WTC11 (cell line): Measurements from ENCODE around the gene PIP4P1. TPM values are rescaled to one million over a fixed set of nuclear protein-coding genes. Genes with fewer than 3 reads are reported as not detected.

Source experiments
- ATAC-seq: fragments of 200-7000 bp; cut with Tn5 transposase; 2 replicates; pipeline ENCODE4 v1.10.0; 2021; ENCODE audit warnings: mild to moderate bottlenecking, moderate library complexity
- CTCF ChIA-PET: fragments of 300-600 bp; sonication (Branson Sonifier 250); formaldehyde crosslinking; loops from one replicate; lab custom pipeline; 2021; ENCODE audit warnings: antibody characterized with exemption; lab: Charles Lee
- POLR2A ChIA-PET: fragments of 350-600 bp; sonication (Branson Sonifier 250); formaldehyde crosslinking; loops from one replicate; lab custom pipeline; 2021; ENCODE audit warnings: antibody characterized with exemption; lab: Charles Lee
- DNase-seq: peaks from one replicate; pipeline ENCODE4 v3.0.0; 2021; ENCODE audit warnings: low spot score
- H3K27ac Mint-ChIP-seq: 2 replicates; pipeline ENCODE4 v1.8.0; 2021; ENCODE audit warnings: mixed read lengths
- H3K27me3 Mint-ChIP-seq: 2 replicates; pipeline ENCODE4 v1.8.0; 2021; ENCODE audit warnings: low read depth, mild to moderate bottlenecking, moderate library complexity, mixed read lengths
- H3K36me3 Mint-ChIP-seq: 2 replicates; pipeline ENCODE4 v1.8.0; 2021; ENCODE audit warnings: mixed read lengths
- H3K4me1 Mint-ChIP-seq: 2 replicates; pipeline ENCODE4 v1.8.0; 2022; ENCODE audit warnings: mixed read lengths
- H3K4me3 Mint-ChIP-seq: 2 replicates; pipeline ENCODE4 v1.8.0; 2021; ENCODE audit warnings: mild to moderate bottlenecking, moderate library complexity, mixed read lengths
- H3K9me3 Mint-ChIP-seq: 2 replicates; pipeline ENCODE4 v1.8.0; 2021; ENCODE audit warnings: mixed read lengths
- CREM ChIP-seq: sonication (generic); formaldehyde crosslinking; IDR thresholded peaks from 2 replicates; pipeline ENCODE4 v1.8.1; 2022; ENCODE audit warnings: mild to moderate bottlenecking, missing genetic modification reagents, moderate library complexity
- ESRRA ChIP-seq: sonication (generic); formaldehyde crosslinking; IDR thresholded peaks from 2 replicates; pipeline ENCODE4 v1.8.1; 2022; ENCODE audit warnings: mild to moderate bottlenecking, missing genetic modification reagents, borderline replicate concordance
- JUN ChIP-seq: sonication (generic); formaldehyde crosslinking; IDR thresholded peaks from 2 replicates; pipeline ENCODE4 v1.8.0; 2023; ENCODE audit warnings: mild to moderate bottlenecking, missing genetic modification reagents
- NR1H2 ChIP-seq: sonication (generic); formaldehyde crosslinking; IDR thresholded peaks from 2 replicates; pipeline ENCODE4 v1.9.0; 2021; ENCODE audit warnings: mild to moderate bottlenecking, moderate library complexity, missing genetic modification reagents
- NR2C2 ChIP-seq: sonication (generic); formaldehyde crosslinking; IDR thresholded peaks from 2 replicates; pipeline ENCODE4 v1.8.0; 2022; ENCODE audit warnings: mild to moderate bottlenecking, missing genetic modification reagents
- OVOL2 ChIP-seq: fragments of 250-450 bp; sonication (Bioruptor Pico); IDR thresholded peaks from 2 replicates; pipeline ENCODE4 v1.9.0; 2021; ENCODE audit warnings: mild to moderate bottlenecking, borderline replicate concordance
- SMAD4 ChIP-seq: sonication (generic); formaldehyde crosslinking; IDR thresholded peaks from 2 replicates; pipeline ENCODE4 v1.8.0; 2022; ENCODE audit warnings: mild to moderate bottlenecking, missing genetic modification reagents
- TEAD1 ChIP-seq: sonication (generic); formaldehyde crosslinking; IDR thresholded peaks from 2 replicates; pipeline ENCODE4 v1.8.0; 2022; ENCODE audit warnings: mild to moderate bottlenecking, missing genetic modification reagents
- TEAD4 ChIP-seq: sonication (generic); formaldehyde crosslinking; IDR thresholded peaks from 2 replicates; pipeline ENCODE4 v1.8.0; 2022; ENCODE audit warnings: mild to moderate bottlenecking, missing genetic modification reagents
- TP53 ChIP-seq: sonication (generic); formaldehyde crosslinking; IDR thresholded peaks from 2 replicates; pipeline ENCODE4 v1.8.1; 2023; ENCODE audit warnings: mild to moderate bottlenecking, missing genetic modification reagents
- ZNF671 ChIP-seq: fragments of 250-450 bp; sonication (Bioruptor Pico); IDR thresholded peaks from 2 replicates; pipeline ENCODE4 v1.8.0; 2021; ENCODE audit warnings: mild to moderate bottlenecking
- total RNA-seq: library from RNA; stranded (reverse); gene quantifications from 3 replicates; pipeline ENCODE4 v1.2.3, GENCODE V29; 2021
- TF ChIP-seq, protein P1 (sequence below): sonication (generic); formaldehyde crosslinking; conservative IDR thresholded peaks from 2 replicates; pipeline ENCODE4 v1.8.1; 2022; ENCODE audit warnings: mild to moderate bottlenecking, missing genetic modification reagents

The PIP4P1 gene
- total RNA-seq, 1 experiment from 2014 or later = 34.1 TPM

DNA sequence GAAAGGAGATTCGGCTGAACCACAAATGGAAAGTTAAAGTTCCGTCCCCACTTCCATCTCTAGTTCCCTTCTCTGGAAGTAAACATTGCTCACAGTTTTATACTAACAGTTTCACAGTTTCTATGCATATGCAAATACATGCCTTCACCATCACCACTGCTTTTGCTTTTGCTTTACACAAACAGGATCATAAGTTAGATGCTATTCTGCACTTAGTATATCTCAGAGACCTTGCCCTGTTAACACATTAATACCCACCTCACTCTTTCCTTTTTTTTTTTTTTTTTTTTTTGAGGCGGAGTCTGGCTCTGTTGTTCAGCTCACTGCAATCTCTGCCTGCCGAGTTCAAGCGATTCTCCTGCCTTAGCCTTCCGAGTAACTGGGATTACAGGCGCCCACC is 48.8 kb downstream of the PIP4P1 start (continued):
- TF ChIP-seq NR1H2 (CRISPR knock-in tag) = no peak

GRCh38 chr14:20409226-20409625 is 52.0 kb downstream of the PIP4P1 start:
- Mint-ChIP-seq H3K27ac (no peak overlapping the region), H3K4me1 (peaks cover 11% of the 10 kb centered on the region), H3K27me3 (no peaks in the 10 kb centered on the region), H3K9me3 (no peaks in the 10 kb centered on the region), H3K4me3 (no peak overlapping the region), H3K36me3 (peaks cover 16% of the 10 kb centered on the region)
- CTCF ChIA-PET = no interaction called here
- TF ChIP-seq ZNF671 (CRISPR knock-in tag) = no peak
- TF ChIP-seq CREM (CRISPR knock-in tag) = no peak
- TF ChIP-seq SMAD4 = no peak
- TF ChIP-seq, protein P1, sequence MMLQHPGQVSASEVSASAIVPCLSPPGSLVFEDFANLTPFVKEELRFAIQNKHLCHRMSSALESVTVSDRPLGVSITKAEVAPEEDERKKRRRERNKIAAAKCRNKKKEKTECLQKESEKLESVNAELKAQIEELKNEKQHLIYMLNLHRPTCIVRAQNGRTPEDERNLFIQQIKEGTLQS (CRISPR knock-in tag) = no peak
- TF ChIP-seq NR2C2 = no peak
- no peak for TF ChIP-seq TEAD4 (CRISPR knock-in tag)
- no peak for TF ChIP-seq TEAD1 (CRISPR knock-in tag)
- no peak for TF ChIP-seq JUN (CRISPR knock-in tag)
- no peak for TF ChIP-seq TP53 (CRISPR knock-in tag)
- TF ChIP-seq OVOL2 (CRISPR knock-in tag) = no peak
- no peak for TF ChIP-seq ESRRA (CRISPR knock-in tag)
- DNase-seq (no peak), ATAC-seq (no peak)
- POLR2A ChIA-PET = no interaction called here

Other genes with a start within 250 kb of the PIP4P1 start
- gene OR11H6, start 237.7 kb downstream of the PIP4P1 start, total RNA-seq = not detected in 3 replicates
- gene OR11H7, start 232.5 kb downstream of the PIP4P1 start, total RNA-seq = not detected in 3 replicates
- not detected in 3 replicates for gene OR11H4, start 222.1 kb downstream of the PIP4P1 start, total RNA-seq
- gene TTC5, start 155.5 kb downstream of the PIP4P1 start, total RNA-seq = 15.9 to 19.2 TPM (median 18.1 TPM) in 3 replicates
- gene CCNB1IP1, start 128.2 kb downstream of the PIP4P1 start, total RNA-seq = 149 to 155 TPM (median 151 TPM) in 3 replicates
- 34.5 to 37.1 TPM (median 36.8 TPM) in 3 replicates for gene PARP2, start 117.8 kb downstream of the PIP4P1 start, total RNA-seq
- gene TEP1, start 47.9 kb downstream of the PIP4P1 start, total RNA-seq = 16.0 to 19.4 TPM (median 18.8 TPM) in 3 replicates
- gene KLHL33, start 25.3 kb downstream of the PIP4P1 start, total RNA-seq = 0.07 to 0.18 TPM (median 0.17 TPM) in 3 replicates
- 33.3 to 40.0 TPM (median 37.3 TPM) in 3 replicates for gene OSGEP, start 6.6 kb downstream of the PIP4P1 start, total RNA-seq
- gene APEX1, start 6.2 kb downstream of the PIP4P1 start, total RNA-seq = 299 to 324 TPM (median 308 TPM) in 3 replicates
- gene PNP, start 8.0 kb upstream of the PIP4P1 start, total RNA-seq = 72.7 to 95.8 TPM (median 75.0 TPM) in 3 replicates
- gene RNASE10, start 44.1 kb upstream of the PIP4P1 start, total RNA-seq = 0.82 to 1.2 TPM (median 1.0 TPM) in 3 replicates
- gene RNASE9, start 99.6 kb upstream of the PIP4P1 start, total RNA-seq = 0.14 TPM in 1 of 3 replicates, not detected in the others
- not detected in 3 replicates for gene RNASE11, start 126.6 kb upstream of the PIP4P1 start, total RNA-seq
- not detected in 3 replicates for gene RNASE12, start 129.9 kb upstream of the PIP4P1 start, total RNA-seq
- gene OR6S1, start 180.3 kb upstream of the PIP4P1 start, total RNA-seq = not detected in 3 replicates
- gene RNASE4, start 223.1 kb upstream of the PIP4P1 start, total RNA-seq = 1.0 to 2.8 TPM (median 2.4 TPM) in 3 replicates
- 4.8 to 5.2 TPM (median 4.9 TPM) in 3 replicates for gene ANG, start 227.3 kb upstream of the PIP4P1 start, total RNA-seq